ENCODE measurements around the gene CDH20.

- no peak for TF ChIP-seq POLR2A (IDR thresholded peaks at IDR 0.05; ENCODE audit: low read length)
- TF ChIP-seq GATA1 (IDR thresholded peaks at IDR 0.05; ENCODE audit: low read depth, low read length) = no peak
Measured at GRCh38 chr18:61285777-61286176, 47.5 kb upstream of the CDH20 start.
